ENCODE measurements around the gene LHX2.
A peak's percentile ranks its signal among the peaks of the same experiment; 100 is the strongest.

The LHX2 gene

GRCh38 chr9:124014211-124014955 lies 2.8 kb downstream of the LHX2 start:
- DNase-seq = no peak

DNA sequence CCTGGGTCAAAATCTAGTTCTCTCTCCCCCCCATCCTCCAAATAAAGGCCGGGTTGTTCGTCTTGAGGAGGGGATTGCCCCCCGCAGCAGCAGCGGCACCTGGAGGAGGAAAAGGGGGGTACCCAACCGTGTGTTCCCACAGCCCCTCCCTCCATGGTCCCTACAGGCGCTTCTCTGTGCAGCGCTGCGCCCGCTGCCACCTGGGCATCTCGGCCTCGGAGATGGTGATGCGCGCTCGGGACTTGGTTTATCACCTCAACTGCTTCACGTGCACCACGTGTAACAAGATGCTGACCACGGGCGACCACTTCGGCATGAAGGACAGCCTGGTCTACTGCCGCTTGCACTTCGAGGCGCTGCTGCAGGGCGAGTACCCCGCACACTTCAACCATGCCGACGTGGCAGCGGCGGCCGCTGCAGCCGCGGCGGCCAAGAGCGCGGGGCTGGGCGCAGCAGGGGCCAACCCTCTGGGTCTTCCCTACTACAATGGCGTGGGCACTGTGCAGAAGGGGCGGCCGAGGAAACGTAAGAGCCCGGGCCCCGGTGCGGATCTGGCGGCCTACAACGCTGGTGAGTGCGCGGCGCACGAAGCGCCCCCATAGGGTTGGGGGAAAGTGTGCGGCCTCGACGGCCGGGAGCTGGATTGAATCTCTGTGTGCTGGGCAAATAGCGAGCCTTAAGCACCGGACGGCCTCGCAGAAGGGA lies 3.5 kb downstream of the LHX2 start:
- no peak for DNase-seq

GRCh38 chr9:124015661-124016131 lies 4.1 kb downstream of the LHX2 start:
- no peak for DNase-seq

DNA sequence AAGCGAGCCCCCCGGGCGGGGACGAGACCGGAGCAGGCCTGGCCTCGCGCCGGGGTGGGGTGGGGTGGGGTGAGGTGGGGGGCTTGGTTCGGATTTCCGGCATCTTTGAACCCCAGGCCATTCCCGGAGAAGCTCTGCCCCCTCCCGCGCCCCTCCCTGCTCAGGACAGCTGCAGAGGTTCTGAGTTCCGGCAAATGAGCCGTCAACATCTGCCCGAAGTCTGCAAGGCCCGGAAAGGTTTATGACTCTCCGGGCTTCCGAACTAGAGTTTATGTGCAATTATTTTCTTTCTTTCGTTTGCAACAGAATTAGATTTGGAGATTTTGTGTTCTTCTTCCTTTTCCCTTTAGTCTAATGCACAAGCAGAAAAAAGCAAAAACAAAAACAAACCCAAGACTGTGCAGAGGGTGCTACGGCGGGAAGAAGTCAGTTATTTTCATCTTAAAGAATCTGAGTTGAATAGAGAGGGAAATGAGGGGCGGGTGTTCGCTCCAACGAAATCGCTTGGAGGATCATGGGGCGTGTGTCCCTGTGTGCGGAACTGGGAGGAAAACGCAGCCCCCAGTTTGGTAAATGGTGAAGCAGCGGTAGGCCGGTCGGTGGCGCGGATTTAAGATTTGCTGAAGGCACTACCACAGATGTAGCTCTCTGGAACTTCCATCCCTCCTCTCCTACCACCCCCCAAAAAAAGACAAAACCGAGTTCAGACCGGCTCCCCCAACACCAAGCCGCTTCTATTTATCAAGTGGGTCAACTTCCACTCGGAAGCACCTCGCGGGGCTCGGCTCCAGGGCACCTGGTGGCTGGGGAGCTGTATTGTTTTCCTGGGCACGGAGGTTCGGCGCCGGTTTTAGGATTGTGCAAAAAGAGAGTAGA lies 4.8 kb downstream of the LHX2 start:
- DNase-seq = no peak

- no peak for DNase-seq
Observed at GRCh38 chr9:124017051-124017928, 5.7 kb downstream of the LHX2 start.

DNA sequence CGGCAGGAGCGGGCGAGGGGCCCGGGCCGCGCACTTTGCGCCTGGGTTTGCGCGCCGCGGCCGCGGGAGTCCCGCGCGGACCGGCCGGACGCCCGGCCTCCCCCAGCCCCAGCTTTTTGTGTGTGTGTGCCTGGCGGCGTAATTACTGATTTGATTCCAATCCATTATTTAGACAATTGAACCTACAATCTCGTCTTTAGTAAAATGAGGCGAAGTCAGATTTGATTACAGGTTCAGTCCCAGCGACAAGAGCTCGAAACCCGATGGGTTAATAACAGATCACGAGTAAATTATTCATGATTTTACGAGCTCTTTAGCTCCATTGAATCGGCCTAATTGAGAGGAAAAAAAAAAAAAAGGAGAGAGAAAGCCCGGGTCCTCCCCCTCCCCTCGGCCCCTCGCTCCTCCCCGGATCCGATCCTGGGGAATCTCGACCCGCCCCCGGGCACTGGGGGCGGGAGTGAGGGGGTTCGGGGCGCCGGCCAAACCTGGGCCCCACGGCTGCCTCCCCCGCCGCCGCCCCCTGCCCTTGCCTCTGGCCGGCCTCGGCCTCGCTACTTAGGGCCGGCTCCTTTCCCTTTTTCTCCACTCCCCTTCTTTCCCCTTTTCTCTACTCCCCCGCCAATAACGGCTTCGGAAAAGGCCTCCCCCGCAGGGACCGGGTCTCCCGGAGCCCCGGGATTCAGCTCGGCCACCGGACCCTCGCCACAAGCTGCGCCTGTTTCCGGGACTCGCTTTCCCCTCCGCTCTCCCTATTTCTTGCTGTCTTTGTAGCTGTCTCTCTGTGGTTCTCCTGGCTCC lies 6.6 kb downstream of the LHX2 start:
- no peak for DNase-seq

GRCh38 chr9:124018730-124019697 lies 7.4 kb downstream of the LHX2 start:
- no peak for DNase-seq

- DNase-seq = no peak
Observed at GRCh38 chr9:124019771-124020519, 8.4 kb downstream of the LHX2 start.

- DNase-seq = no peak
Observed at GRCh38 chr9:124020520-124021384, 9.2 kb downstream of the LHX2 start.

GRCh38 chr9:124021385-124021769 lies 9.8 kb downstream of the LHX2 start:
- DNase-seq = no peak

GRCh38 chr9:124022201-124023121 lies 10.9 kb downstream of the LHX2 start:
- DNase-seq = no peak

- DNase-seq = no peak
Observed at GRCh38 chr9:124024107-124024506, 12.5 kb downstream of the LHX2 start.

- no peak for DNase-seq
Observed at GRCh38 chr9:124029617-124030016, 18.0 kb downstream of the LHX2 start.

DNA sequence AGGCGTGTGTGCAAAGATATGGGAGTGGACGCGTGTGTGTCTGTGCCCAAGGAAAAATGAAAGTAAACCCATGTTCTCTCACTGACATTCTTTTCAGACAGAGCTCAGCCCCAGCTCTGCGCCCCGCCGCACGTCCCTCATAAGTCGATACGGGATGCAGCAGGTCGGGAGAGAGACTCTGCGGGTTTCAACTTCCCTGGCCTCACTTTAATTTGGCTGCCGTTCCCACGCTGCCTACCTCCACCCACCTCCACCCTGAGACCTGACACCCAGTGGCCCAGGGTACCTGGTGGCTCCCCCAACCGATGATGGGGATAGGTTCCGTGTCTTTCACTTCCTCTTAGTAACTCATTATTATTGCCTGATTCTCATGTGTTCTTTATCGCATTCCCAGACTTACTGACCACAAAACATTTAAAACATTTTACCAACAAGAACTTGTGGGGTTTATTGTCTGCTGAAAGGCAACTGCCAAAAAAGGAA lies 19.4 kb downstream of the LHX2 start:
- DNase-seq = peak; percentile 7

DNA sequence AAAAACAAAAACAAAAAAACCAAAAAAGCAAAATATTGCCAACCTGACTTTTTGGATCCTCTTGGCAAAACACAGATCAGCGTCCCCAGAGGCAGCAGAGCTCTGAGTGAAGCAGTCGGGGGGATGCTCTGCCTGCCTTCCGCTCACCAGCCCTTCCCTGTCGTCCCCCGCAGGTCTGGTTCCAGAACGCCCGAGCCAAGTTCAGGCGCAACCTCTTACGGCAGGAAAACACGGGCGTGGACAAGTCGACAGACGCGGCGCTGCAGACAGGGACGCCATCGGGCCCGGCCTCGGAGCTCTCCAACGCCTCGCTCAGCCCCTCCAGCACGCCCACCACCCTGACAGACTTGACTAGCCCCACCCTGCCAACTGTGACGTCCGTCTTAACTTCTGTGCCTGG lies 20.7 kb downstream of the LHX2 start:
- DNase-seq = no peak

DNA sequence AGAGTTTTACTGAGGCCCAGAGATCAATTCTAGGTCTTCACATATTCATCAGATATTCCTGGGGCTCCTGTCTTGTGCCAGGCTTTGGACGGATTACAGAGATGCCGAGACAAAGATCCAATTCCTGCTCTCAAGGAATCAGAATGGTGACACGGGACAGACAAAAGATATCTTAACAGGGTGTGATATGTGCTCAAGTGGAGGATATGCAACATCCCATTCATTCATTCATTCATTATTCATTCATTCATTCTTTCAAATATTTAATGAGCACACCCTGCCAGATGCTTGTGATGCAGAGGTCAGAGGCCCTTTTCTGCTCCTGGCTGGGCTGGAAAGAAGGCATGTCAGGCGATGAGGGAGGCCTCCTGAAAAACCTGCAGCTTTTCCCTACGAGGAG lies 21.8 kb downstream of the LHX2 start:
- DNase-seq = no peak

- no peak for DNase-seq
Observed at GRCh38 chr9:124033967-124034366, 22.4 kb downstream of the LHX2 start.

Measured in MV-4-11 (cell line).